Panc1 (cell line): ENCODE measurements around the gene PRCD. TPM values are rescaled to one million over a fixed set of nuclear protein-coding genes. Genes with fewer than 3 reads are reported as not detected.

Source experiments
- ATAC-seq: fragments of 200-7000 bp; cut with Tn5 transposase; 2 replicates; pipeline ENCODE4 v1.9.1; 2020; ENCODE audit warnings: mild to moderate bottlenecking, moderate library complexity
- BruUV-seq: library from RNA; stranded (reverse); fragments of 400-500 nt; replicated peaks from 2 replicates; lab custom pipeline; 2021; lab: Mats Ljungman, UMichigan
- CTCF ChIA-PET: fragments of 300-600 bp; sonication (Branson Sonifier 250); formaldehyde crosslinking; loops from one replicate; lab custom pipeline; 2022; ENCODE audit warnings: antibody characterized with exemption; lab: Charles Lee
- POLR2A ChIA-PET: fragments of 300-600 bp; sonication (Branson Sonifier 250); formaldehyde crosslinking; loops from one replicate; lab custom pipeline; 2022; ENCODE audit warnings: antibody characterized with exemption; lab: Charles Lee
- DNase-seq: peaks from one replicate; pipeline ENCODE4 v3.0.0-alpha.2; 2010; ENCODE audit warnings: low read depth, low spot score
- H3K27ac ChIP-seq: 2 replicates; pipeline ENCODE4 v1.5.1; 2011; ENCODE audit warnings: mild to moderate bottlenecking, low read length, inconsistent platforms
- H3K27me3 ChIP-seq: fragments of 200-500 bp; sonication (Bioruptor generic); 2 replicates; pipeline ENCODE4 v1.6.0; 2014; ENCODE audit warnings: low read length, inconsistent platforms; ENCODE audit not compliant: control insufficient read depth, insufficient read depth
- H3K36me3 ChIP-seq: fragments of 200-500 bp; sonication (Bioruptor generic); 2 replicates; pipeline ENCODE4 v1.5.1; 2014; ENCODE audit warnings: inconsistent platforms, mild to moderate bottlenecking, low read length, moderate library complexity; ENCODE audit not compliant: control insufficient read depth, insufficient read depth
- H3K4me1 ChIP-seq: 2 replicates; pipeline ENCODE4 v1.5.1; 2011; ENCODE audit warnings: inconsistent platforms, mild to moderate bottlenecking, low read length, moderate library complexity; ENCODE audit not compliant: control insufficient read depth, insufficient read depth
- H3K4me3 ChIP-seq, 2 experiments: 2 replicates each; pipeline ENCODE4 v1.5.1; 2011 to 2012; ENCODE audit warnings: low read depth in 2 of 2, low read length in 2 of 2, mild to moderate bottlenecking in 2 of 2, inconsistent platforms in 1 of 2, moderate library complexity in 1 of 2
- H3K9me3 ChIP-seq: fragments of 200-500 bp; sonication (Bioruptor generic); 2 replicates; pipeline ENCODE4 v1.5.1; 2014; ENCODE audit warnings: low read depth, mild to moderate bottlenecking, inconsistent platforms, low read length, moderate library complexity; ENCODE audit not compliant: control insufficient read depth, insufficient read depth
- CTCF ChIP-seq: fragments of 450-650 bp; IDR thresholded peaks from 2 replicates; pipeline ENCODE4 v1.5.1; 2017; ENCODE audit warnings: mild to moderate bottlenecking
- POLR2AphosphoS5 ChIP-seq: IDR thresholded peaks from 2 replicates; pipeline ENCODE4 v1.6.1; 2012; ENCODE audit warnings: mild to moderate bottlenecking, low read depth, low read length, moderate library complexity
- REST ChIP-seq, 2 experiments: IDR thresholded peaks; 2 replicates each; pipeline ENCODE4 v1.6.1; 2011 to 2012; ENCODE audit warnings: low read depth in 2 of 2, control low read depth in 1 of 2, low read length in 1 of 2, mild to moderate bottlenecking in 1 of 2, moderate library complexity in 1 of 2; ENCODE audit not compliant: insufficient read depth in 1 of 2
- SIN3A ChIP-seq: IDR thresholded peaks from 2 replicates; pipeline ENCODE4 v1.6.1; 2012; ENCODE audit warnings: low read depth, mild to moderate bottlenecking, low read length, moderate library complexity, borderline replicate concordance; ENCODE audit not compliant: insufficient read depth
- TCF7L2 ChIP-seq: IDR thresholded peaks from 2 replicates; pipeline ENCODE4 v1.6.1; 2011; ENCODE audit warnings: mild to moderate bottlenecking, low read depth, low read length, inconsistent platforms
- in situ Hi-C: cut with HindIII; loops from 2 replicates; pipeline ENCODE4 v1.10.0; 2016; ENCODE audit warnings: low sequenced_read_pairs, low pct_unique_long_range_greater_than_20kb
- intact Hi-C: fragments of 100-400 bp; cut with micrococcal nuclease; formaldehyde crosslinking; loops from one replicate; pipeline ENCODE4 v1.10.0; 2022; ENCODE audit not compliant: unreplicated experiment
- total RNA-seq: library from RNA; stranded (reverse); gene quantifications from one replicate; pipeline ENCODE4 v1.2.1, GENCODE V29; 2021; ENCODE audit not compliant: unreplicated experiment

Gene PRCD
- total RNA-seq, 1 experiment from 2014 or later, result 0.54 TPM

- TF ChIP-seq CTCF (no peak), REST (IDR thresholded peaks at IDR 0.05; ENCODE audit: insufficient read depth in 1 of 2, low read depth in 2 of 2, low read length in 1 of 2) (no peak), TCF7L2 (no peak), POLR2AphosphoS5 (no peak), SIN3A (no peak)
- no peak for DNase-seq
- no peak for ATAC-seq
- CTCF ChIA-PET, result interaction anchor here (0.7 to 1.0 kb wide), 2 partner anchors 31 to 183 kb away, joined by 3 to 4 read pairs; partner anchors contain the start of gene AANAT
- Histone ChIP-seq H3K27ac (peak overlapping the region; percentile 89), H3K27me3 (no peaks in the 10 kb centered on the region), H3K36me3 (peaks cover 7% of the 10 kb centered on the region; the same call in 1 of the 2 replicates), H3K4me3 (peak overlapping the region; percentile 89; a peak in 3 of 4 replicates), H3K9me3 (no peaks in the 10 kb centered on the region), H3K4me1 (peaks cover 54% of the 10 kb centered on the region)
- intact Hi-C loops (no loop called here), in situ Hi-C loops (no loop called here)
- no TSS peak for BruUV-seq
- POLR2A ChIA-PET, result interaction anchor here (0.7 to 1.6 kb wide), 3 partner anchors 13 to 203 kb away, joined by 3 to 7 read pairs (median 3); no protein-coding TSS in a partner anchor
Observed at GRCh38 chr17:76498876-76499251, 41.0 kb upstream of the PRCD start.

- CTCF ChIA-PET, result interaction anchor here (0.5 to 1.0 kb wide), 4 partner anchors 32 to 317 kb away, joined by 3 to 4 read pairs (median 4); partner anchors contain the start of gene AANAT
- ATAC-seq, result no peak
- H3K9me3 ChIP-seq, result no peaks in the 10 kb centered on the region
- BruUV-seq, result no TSS peak
- peaks cover 7% of the 10 kb centered on the region; the same call in 1 of the 2 replicates for H3K36me3 ChIP-seq
- H3K27ac ChIP-seq, result peak overlapping the region; percentile 89
- peaks cover 53% of the 10 kb centered on the region for H3K4me1 ChIP-seq
- TF ChIP-seq REST (IDR thresholded peaks at IDR 0.05; ENCODE audit: insufficient read depth in 1 of 2, low read depth in 2 of 2, low read length in 1 of 2) (no peak), CTCF (no peak), SIN3A (no peak), POLR2AphosphoS5 (no peak), TCF7L2 (peak; percentile 89)
- H3K4me3 ChIP-seq, result peak overlapping the region; percentile 89
- in situ Hi-C loops, result no loop called here
- intact Hi-C loops, result no loop called here
- DNase-seq, result no peak
- POLR2A ChIA-PET, result interaction anchor here (0.7 to 1.6 kb wide), 2 partner anchors 13 to 41 kb away, joined by 3 read pairs; no protein-coding TSS in a partner anchor
- H3K27me3 ChIP-seq, result no peaks in the 10 kb centered on the region
Observed at GRCh38 chr17:76499267-76499667, 40.6 kb upstream of the PRCD start.
